WI38 (cell line): Measurements from ENCODE around the gene ART5.

Source experiments
- H3K4me3 ChIP-seq: 2 replicates; pipeline ENCODE4 v1.5.1; 2011; ENCODE audit warnings: low read depth, mild to moderate bottlenecking, control low read depth, low read length
- TF ChIP-seq, protein P1 (sequence below): IDR thresholded peaks from 2 replicates; pipeline ENCODE4 v1.5.1; 2012; ENCODE audit warnings: low read depth, mild to moderate bottlenecking, control low read depth, low read length

ART5 gene

DNA sequence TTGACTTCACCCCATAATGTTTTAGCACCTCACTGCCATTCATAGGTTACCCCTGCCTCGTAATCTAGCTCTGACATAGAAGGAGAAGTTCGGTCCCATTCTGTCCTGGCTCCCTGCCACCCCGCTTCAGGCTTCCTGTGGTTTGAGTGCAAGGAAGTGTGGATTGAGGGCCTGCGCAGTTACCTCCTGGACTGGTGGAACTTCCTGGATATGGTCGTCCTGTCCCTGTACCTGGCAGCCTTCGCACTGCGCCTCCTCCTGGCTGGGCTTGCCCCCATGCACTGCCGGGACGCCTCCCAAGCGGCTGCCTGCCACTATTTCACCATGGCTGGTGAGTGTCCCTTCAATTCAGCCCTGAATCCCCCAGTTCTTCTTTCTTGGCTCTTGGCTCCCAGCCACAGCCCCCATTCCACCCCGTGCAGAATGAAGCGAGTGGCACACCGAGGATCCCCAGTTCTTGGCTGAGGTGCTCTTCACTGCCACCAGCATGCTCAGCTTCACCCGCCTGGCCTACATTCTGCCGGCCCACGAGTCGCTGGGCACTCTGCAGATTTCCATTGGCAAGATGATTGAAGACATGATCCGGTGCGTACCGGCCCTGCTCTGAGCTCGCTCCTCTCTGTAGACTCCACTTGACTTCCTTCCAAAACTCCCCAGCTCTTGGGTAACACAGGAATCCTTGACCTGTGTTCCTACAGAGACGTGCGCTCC, 15.4 kb downstream of the ART5 start:
- no peak overlapping the region for H3K4me3 ChIP-seq
- TF ChIP-seq, protein P1, sequence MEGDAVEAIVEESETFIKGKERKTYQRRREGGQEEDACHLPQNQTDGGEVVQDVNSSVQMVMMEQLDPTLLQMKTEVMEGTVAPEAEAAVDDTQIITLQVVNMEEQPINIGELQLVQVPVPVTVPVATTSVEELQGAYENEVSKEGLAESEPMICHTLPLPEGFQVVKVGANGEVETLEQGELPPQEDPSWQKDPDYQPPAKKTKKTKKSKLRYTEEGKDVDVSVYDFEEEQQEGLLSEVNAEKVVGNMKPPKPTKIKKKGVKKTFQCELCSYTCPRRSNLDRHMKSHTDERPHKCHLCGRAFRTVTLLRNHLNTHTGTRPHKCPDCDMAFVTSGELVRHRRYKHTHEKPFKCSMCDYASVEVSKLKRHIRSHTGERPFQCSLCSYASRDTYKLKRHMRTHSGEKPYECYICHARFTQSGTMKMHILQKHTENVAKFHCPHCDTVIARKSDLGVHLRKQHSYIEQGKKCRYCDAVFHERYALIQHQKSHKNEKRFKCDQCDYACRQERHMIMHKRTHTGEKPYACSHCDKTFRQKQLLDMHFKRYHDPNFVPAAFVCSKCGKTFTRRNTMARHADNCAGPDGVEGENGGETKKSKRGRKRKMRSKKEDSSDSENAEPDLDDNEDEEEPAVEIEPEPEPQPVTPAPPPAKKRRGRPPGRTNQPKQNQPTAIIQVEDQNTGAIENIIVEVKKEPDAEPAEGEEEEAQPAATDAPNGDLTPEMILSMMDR: no peak

DNA sequence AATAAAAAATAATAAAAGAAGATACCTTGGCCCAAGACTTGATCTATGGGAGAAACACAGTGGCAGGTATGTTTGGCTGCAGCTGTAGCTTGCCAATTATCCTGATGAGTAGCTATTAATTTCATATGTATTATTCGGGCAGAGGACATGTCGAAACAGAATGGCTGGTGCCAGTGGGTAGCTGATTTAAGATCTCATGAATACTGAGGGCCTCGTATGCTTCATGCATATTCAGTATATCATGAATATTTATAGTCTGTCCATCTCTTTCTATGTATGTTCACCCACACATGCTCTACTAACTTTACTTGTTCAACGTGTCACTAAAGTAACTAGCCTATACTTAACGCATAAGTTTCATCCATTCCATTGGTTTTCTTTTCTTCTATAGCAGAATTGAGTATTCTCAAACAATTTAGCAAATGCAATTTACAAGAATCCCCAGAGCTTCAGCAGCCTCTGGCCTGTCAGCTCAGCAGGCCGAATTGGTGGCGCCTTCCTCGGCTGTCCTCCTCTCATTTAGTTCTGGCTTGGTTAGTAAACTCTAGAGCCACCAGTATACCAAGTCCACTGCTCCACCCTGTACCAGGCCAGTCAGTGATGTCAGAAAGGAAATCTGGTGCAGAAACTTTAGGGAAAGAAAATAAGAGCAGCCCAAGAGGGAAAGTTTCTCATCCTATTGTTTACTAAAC, 17.9 kb downstream of the ART5 start:
- H3K4me3 ChIP-seq: no peak overlapping the region
- TF ChIP-seq, protein P1: no peak

DNA sequence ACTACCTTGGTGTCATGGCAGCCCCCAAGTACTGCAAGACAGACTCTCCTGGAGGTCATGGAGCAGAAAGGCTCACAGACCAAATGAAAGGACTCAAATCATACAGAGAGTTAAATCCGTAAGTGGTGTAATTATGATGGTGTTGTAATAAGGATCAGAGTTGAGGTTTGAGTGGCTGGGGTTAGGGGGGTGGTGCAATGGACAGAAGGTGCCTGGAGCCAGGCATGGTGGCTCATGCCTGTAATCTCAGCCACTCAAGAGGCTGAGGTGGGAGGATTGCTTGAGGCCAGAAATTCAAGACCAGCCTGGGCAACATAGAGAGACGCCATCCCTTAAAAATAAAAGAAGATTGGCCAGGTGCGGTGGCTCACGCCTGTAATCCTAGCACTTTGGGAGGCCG, 18.7 kb downstream of the ART5 start:
- TF ChIP-seq, protein P1: no peak
- H3K4me3 ChIP-seq: no peak overlapping the region

DNA sequence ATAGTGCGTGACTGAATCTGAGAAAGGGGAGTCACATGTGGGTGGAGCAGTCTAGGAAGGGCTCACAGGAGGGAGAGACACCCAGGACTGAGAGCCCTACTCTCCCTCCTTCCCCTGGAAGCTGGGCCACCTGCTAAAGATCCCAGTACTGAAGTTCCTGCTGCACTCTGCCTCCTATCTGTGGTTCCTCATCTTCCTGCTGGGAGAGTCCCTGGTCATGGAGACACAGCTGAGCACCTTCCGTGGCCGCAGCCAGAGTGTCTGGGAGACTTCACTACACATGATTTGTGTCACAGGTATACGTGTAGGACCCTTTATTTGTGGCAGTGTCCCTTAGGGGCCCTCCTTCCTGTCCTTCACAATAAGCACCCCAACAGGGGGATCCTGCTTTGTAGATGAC, 19.3 kb downstream of the ART5 start:
- TF ChIP-seq, protein P1: no peak

DNA sequence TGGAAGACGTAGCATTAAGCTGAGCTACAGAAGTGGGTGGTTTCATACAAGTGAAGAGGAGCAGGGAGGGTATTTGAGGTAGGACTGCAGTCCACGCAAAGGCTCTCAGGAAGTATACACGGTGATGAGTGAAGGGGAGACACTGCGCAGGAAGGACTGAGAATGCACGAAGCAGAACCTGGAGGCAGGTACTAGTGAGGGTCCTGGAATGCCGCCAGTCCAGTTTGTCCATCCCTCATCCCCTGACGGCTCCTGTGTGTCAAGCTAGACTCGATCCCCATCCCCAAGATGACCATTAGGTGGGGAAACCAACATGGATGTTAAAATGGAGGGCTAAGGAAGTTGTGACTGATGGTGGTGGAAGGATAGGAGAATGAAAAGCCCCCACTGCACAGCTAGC, 23.8 kb downstream of the ART5 start:
- TF ChIP-seq, protein P1: no peak
- H3K4me3 ChIP-seq: no peak overlapping the region

More for the DNA sequence above, 19.3 kb downstream of the ART5 start:
- H3K4me3 ChIP-seq: no peak overlapping the region

DNA sequence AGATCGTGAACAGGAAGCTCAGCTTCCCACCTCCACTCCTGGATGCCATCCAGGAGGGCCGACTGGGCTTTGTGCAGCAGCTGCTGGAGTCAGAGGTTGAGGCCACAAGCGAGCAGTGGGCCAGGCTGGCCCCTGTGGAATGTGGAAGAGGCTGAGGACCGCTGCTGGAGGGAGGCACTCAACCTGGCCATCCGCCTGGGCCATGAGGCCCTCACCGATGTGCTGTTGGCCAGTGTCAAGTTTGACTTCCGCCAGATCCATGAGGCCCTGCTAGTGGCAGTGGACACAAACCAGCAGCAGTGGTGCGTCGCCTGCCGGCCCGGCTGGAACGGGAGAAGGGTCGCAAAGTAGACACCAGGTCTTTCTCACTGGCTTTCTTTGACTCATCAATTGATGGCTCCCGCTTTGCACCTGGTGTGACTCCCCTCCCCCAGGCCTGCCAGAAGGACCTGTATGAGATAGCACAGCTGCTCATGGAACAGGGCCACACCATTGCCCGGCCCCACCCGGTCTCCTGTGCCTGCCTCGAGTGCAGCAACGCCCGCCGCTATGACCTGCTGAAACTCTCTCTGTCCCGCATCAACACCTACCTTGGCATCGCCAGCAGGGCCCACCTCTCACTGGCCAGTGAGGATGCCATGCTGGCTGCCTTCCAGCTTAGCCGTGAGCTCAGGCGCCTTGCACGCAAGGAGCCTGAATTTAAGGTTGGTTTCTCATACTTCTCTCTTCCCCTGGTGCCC, 24.9 kb downstream of the ART5 start:
- no peak overlapping the region for H3K4me3 ChIP-seq
- TF ChIP-seq, protein P1: no peak

DNA sequence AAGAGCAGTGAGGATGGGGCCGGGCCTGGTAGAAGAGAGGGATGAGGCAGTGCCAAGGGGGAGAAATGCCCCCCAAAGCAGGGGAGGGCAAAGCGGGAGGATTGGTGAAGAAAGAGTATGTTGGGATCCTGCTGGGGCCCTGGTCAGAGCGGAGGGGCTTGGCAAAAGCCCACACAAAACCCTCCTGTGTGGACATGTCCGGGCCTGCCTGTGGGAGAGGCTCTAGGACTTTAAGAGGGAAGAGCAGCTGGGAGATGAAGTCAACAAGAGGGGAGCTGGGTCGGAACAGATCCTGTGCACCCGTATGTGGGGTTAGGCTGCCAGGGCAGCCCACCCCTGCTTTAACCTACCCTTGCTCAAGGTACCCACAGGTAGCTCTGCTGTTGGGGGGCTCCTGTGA, 25.8 kb downstream of the ART5 start:
- H3K4me3 ChIP-seq: no peak overlapping the region
- TF ChIP-seq, protein P1: no peak
